Measurements from ENCODE around the gene CTDP1.

DNA sequence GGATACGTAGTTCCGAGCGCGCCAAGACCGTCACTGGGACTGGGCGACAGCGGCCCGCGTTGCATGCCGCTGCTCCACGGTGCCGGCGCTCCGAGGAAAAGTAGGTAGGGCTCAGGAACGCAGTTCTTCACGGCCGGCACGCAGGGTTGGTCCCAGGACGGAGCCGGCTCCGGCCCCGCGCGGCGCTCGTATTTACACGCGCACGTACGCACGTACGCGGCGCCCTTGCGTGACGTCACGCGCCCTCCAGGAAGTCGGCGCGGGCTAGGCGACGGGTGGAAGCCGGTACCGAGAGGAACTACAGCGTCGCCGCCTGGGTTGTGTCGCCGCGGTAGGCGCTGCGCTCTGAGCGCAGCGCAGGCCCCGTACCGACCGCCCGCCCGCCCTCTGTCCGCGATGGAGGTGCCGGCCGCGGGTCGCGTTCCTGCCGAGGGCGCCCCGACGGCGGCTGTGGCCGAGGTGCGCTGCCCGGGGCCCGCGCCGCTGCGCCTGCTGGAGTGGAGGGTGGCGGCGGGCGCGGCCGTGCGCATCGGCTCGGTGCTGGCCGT lies at the start of gene CTDP1:
- TF ChIP-seq, protein P1, sequence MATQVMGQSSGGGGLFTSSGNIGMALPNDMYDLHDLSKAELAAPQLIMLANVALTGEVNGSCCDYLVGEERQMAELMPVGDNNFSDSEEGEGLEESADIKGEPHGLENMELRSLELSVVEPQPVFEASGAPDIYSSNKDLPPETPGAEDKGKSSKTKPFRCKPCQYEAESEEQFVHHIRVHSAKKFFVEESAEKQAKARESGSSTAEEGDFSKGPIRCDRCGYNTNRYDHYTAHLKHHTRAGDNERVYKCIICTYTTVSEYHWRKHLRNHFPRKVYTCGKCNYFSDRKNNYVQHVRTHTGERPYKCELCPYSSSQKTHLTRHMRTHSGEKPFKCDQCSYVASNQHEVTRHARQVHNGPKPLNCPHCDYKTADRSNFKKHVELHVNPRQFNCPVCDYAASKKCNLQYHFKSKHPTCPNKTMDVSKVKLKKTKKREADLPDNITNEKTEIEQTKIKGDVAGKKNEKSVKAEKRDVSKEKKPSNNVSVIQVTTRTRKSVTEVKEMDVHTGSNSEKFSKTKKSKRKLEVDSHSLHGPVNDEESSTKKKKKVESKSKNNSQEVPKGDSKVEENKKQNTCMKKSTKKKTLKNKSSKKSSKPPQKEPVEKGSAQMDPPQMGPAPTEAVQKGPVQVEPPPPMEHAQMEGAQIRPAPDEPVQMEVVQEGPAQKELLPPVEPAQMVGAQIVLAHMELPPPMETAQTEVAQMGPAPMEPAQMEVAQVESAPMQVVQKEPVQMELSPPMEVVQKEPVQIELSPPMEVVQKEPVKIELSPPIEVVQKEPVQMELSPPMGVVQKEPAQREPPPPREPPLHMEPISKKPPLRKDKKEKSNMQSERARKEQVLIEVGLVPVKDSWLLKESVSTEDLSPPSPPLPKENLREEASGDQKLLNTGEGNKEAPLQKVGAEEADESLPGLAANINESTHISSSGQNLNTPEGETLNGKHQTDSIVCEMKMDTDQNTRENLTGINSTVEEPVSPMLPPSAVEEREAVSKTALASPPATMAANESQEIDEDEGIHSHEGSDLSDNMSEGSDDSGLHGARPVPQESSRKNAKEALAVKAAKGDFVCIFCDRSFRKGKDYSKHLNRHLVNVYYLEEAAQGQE (IDR thresholded peaks at IDR 0.05), result no peak
- TF ChIP-seq, protein P2, sequence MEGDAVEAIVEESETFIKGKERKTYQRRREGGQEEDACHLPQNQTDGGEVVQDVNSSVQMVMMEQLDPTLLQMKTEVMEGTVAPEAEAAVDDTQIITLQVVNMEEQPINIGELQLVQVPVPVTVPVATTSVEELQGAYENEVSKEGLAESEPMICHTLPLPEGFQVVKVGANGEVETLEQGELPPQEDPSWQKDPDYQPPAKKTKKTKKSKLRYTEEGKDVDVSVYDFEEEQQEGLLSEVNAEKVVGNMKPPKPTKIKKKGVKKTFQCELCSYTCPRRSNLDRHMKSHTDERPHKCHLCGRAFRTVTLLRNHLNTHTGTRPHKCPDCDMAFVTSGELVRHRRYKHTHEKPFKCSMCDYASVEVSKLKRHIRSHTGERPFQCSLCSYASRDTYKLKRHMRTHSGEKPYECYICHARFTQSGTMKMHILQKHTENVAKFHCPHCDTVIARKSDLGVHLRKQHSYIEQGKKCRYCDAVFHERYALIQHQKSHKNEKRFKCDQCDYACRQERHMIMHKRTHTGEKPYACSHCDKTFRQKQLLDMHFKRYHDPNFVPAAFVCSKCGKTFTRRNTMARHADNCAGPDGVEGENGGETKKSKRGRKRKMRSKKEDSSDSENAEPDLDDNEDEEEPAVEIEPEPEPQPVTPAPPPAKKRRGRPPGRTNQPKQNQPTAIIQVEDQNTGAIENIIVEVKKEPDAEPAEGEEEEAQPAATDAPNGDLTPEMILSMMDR (IDR thresholded peaks at IDR 0.05; ENCODE audit: low read depth, low read length, missing input control), result no peak
- TF ChIP-seq FOXA1 (IDR thresholded peaks at IDR 0.05) (no peak), YY1 (IDR thresholded peaks at IDR 0.05) (peak; percentile 61), RAD21 (IDR thresholded peaks at IDR 0.05) (no peak), JUND (IDR thresholded peaks at IDR 0.05) (no peak), GABPA (IDR thresholded peaks at IDR 0.05 in 1 of 2, conservative IDR thresholded peaks at IDR 0.05 in 1 of 2) (peak; percentile 48 to 84)
- TF ChIP-seq, protein P3, sequence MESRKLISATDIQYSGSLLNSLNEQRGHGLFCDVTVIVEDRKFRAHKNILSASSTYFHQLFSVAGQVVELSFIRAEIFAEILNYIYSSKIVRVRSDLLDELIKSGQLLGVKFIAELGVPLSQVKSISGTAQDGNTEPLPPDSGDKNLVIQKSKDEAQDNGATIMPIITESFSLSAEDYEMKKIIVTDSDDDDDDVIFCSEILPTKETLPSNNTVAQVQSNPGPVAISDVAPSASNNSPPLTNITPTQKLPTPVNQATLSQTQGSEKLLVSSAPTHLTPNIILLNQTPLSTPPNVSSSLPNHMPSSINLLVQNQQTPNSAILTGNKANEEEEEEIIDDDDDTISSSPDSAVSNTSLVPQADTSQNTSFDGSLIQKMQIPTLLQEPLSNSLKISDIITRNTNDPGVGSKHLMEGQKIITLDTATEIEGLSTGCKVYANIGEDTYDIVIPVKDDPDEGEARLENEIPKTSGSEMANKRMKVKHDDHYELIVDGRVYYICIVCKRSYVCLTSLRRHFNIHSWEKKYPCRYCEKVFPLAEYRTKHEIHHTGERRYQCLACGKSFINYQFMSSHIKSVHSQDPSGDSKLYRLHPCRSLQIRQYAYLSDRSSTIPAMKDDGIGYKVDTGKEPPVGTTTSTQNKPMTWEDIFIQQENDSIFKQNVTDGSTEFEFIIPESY (IDR thresholded peaks at IDR 0.05), result no peak

Data from liver (tissue), 3 donors.